Mammary epithelial cell (primary cell): ENCODE results near the gene RPL35.
"Not testable (repeated sequence)": the region's sequence is repeated elsewhere in the genome, so short reads cannot be mapped to it uniquely, and the experiment has no call there.

Experiments used
- EZH2 ChIP-seq: IDR thresholded peaks from 2 replicates; pipeline ENCODE4 v1.6.1; 2012; ENCODE audit warnings: low read length, inconsistent platforms, borderline replicate concordance
- TF ChIP-seq, protein P1 (sequence below), 2 donors: IDR thresholded peaks in 1 of 2; conservative IDR thresholded peaks in 1 of 2; 2 replicates each; pipeline ENCODE4 v1.5.1; 2011 to 2012; ENCODE audit warnings: inconsistent platforms in 2 of 2, low read length in 2 of 2, mild to moderate bottlenecking in 2 of 2, control low read depth in 1 of 2, low read depth in 1 of 2; ENCODE audit not compliant: insufficient read depth in 1 of 2; ENCODE audit errors: extremely low read depth in 1 of 2

DNA sequence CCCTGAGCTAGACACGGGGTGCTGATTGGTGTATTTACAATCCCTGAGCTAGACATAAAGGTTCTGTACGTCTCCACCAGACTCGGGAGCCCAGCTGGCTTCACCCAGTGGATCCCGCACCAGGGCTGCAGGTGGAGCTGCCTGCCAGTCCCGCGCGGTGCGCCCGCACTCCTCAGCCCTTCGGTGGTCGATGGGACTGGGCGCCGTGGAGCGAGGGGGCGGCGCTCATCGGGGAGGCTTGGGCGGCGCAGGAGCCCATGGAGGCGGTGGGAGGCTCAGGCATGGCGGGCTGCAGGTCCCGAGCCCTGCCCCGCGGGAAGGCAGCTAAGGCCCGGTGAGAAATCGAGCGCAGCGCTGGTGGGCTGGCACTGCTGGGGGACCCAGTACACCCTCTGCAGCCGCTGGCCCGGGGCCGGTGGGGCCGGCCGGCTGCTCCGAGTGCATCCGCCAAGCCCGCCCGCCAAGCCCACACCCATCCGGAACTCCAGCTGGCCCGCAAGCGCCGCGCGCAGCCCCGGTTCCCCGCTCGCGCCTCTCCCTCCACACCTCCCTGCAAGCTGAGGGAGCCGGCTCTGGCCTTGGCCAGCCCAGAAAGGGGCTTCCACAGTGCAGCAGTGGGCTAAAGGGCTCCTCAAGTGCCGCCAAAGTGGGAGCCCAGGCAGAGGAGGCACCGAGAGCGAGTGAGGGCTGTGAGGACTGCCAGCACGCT, 23.0 kb downstream of the RPL35 start:
- TF ChIP-seq, protein P1, sequence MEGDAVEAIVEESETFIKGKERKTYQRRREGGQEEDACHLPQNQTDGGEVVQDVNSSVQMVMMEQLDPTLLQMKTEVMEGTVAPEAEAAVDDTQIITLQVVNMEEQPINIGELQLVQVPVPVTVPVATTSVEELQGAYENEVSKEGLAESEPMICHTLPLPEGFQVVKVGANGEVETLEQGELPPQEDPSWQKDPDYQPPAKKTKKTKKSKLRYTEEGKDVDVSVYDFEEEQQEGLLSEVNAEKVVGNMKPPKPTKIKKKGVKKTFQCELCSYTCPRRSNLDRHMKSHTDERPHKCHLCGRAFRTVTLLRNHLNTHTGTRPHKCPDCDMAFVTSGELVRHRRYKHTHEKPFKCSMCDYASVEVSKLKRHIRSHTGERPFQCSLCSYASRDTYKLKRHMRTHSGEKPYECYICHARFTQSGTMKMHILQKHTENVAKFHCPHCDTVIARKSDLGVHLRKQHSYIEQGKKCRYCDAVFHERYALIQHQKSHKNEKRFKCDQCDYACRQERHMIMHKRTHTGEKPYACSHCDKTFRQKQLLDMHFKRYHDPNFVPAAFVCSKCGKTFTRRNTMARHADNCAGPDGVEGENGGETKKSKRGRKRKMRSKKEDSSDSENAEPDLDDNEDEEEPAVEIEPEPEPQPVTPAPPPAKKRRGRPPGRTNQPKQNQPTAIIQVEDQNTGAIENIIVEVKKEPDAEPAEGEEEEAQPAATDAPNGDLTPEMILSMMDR (conservative IDR thresholded peaks at IDR 0.05 in 1 of 2, IDR thresholded peaks at IDR 0.05 in 1 of 2; ENCODE audit: extremely low read depth in 1 of 2, insufficient read depth in 1 of 2, low read depth in 1 of 2, low read length in 2 of 2), result not testable (repeated sequence)
- not testable (repeated sequence) for TF ChIP-seq EZH2
